Measurements from ENCODE around the gene CDC42BPA. TPM values are rescaled to one million over a fixed set of nuclear protein-coding genes. Genes with fewer than 3 reads are reported as not detected.
A peak's percentile ranks its signal among the peaks of the same experiment; 100 is the strongest.

CDC42BPA gene
- total and polyA plus RNA-seq, 9 of the 15 experiments (the other 6 are each of a cell fraction or from before 2014, with no cell fraction given) = 8.0 to 77.5 (median 52.1) TPM

DNA sequence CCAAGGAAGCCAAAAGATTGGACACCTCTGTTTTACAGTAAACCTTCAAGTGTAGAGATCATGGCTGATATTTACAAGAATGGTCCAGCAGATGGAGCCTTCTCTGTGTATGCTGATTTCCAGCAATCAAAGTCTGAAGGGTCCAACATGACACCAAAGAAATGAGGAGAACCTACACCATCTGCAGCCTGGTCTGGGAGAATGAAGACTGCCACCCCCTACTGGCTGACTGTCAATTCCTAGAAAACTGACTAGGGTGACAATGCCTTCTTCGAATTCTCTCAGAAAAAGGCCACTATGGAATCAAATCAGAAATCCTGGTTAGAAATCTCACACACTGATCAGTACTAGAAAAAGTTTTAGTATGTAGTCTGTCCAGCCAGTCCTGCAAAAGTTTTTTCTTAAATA lies 83.3 kb downstream of the CDC42BPA start (continued):
- TF ChIP-seq PTRF (tag; IDR thresholded peaks at IDR 0.05) (no peak), HCFC1 (IDR thresholded peaks at IDR 0.05; ENCODE audit: low read depth, low read length) (no peak), CREM (IDR thresholded peaks at IDR 0.05; ENCODE audit: low read depth) (0 out of 2 replicates have a peak, but pooled peaks have one; percentile 11), E2F5 (CRISPR knock-in tag; IDR thresholded peaks at IDR 0.05) (no peak), NFIC (IDR thresholded peaks at IDR 0.05) (0 out of 2 replicates have a peak, but pooled peaks have one; percentile 17), ZNF431 (CRISPR knock-in tag; IDR thresholded peaks at IDR 0.05) (no peak), ZFP1 (CRISPR knock-in tag; IDR thresholded peaks at IDR 0.05) (no peak), ARHGAP35 (IDR thresholded peaks at IDR 0.05; ENCODE audit: partially characterized antibody) (no peak), YY1 (IDR thresholded peaks at IDR 0.05; ENCODE audit: borderline replicate concordance in 1 of 3, control insufficient read depth in 1 of 3, extremely low read depth in 1 of 3, insufficient read depth in 3 of 3, insufficient read length in 1 of 3, insufficient replicate concordance in 2 of 3, low read depth in 1 of 3, low read length in 2 of 3) (peak in 1 of 3 experiments; percentile 27), CBX1 (IDR thresholded peaks at IDR 0.05; ENCODE audit: low read depth) (peak; percentile 75; the same call in 1 of the 2 replicates), LARP7 (IDR thresholded peaks at IDR 0.05) (no peak), RFX7 (CRISPR knock-in tag; IDR thresholded peaks at IDR 0.05) (no peak), SMAD4 (CRISPR knock-in tag; conservative IDR thresholded peaks at IDR 0.05) (peak; percentile 89), PHB2 (IDR thresholded peaks at IDR 0.05; ENCODE audit: low read depth) (no peak)
- TF ChIP-seq, protein P1, sequence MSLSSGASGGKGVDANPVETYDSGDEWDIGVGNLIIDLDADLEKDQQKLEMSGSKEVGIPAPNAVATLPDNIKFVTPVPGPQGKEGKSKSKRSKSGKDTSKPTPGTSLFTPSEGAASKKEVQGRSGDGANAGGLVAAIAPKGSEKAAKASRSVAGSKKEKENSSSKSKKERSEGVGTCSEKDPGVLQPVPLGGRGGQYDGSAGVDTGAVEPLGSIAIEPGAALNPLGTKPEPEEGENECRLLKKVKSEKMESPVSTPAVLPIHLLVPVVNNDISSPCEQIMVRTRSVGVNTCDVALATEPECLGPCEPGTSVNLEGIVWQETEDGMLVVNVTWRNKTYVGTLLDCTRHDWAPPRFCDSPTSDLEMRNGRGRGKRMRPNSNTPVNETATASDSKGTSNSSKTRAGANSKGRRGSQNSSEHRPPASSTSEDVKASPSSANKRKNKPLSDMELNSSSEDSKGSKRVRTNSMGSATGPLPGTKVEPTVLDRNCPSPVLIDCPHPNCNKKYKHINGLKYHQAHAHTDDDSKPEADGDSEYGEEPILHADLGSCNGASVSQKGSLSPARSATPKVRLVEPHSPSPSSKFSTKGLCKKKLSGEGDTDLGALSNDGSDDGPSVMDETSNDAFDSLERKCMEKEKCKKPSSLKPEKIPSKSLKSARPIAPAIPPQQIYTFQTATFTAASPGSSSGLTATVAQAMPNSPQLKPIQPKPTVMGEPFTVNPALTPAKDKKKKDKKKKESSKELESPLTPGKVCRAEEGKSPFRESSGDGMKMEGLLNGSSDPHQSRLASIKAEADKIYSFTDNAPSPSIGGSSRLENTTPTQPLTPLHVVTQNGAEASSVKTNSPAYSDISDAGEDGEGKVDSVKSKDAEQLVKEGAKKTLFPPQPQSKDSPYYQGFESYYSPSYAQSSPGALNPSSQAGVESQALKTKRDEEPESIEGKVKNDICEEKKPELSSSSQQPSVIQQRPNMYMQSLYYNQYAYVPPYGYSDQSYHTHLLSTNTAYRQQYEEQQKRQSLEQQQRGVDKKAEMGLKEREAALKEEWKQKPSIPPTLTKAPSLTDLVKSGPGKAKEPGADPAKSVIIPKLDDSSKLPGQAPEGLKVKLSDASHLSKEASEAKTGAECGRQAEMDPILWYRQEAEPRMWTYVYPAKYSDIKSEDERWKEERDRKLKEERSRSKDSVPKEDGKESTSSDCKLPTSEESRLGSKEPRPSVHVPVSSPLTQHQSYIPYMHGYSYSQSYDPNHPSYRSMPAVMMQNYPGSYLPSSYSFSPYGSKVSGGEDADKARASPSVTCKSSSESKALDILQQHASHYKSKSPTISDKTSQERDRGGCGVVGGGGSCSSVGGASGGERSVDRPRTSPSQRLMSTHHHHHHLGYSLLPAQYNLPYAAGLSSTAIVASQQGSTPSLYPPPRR (CRISPR knock-in tag; IDR thresholded peaks at IDR 0.05; ENCODE audit: borderline replicate concordance) = no peak
- TF ChIP-seq, protein P2, sequence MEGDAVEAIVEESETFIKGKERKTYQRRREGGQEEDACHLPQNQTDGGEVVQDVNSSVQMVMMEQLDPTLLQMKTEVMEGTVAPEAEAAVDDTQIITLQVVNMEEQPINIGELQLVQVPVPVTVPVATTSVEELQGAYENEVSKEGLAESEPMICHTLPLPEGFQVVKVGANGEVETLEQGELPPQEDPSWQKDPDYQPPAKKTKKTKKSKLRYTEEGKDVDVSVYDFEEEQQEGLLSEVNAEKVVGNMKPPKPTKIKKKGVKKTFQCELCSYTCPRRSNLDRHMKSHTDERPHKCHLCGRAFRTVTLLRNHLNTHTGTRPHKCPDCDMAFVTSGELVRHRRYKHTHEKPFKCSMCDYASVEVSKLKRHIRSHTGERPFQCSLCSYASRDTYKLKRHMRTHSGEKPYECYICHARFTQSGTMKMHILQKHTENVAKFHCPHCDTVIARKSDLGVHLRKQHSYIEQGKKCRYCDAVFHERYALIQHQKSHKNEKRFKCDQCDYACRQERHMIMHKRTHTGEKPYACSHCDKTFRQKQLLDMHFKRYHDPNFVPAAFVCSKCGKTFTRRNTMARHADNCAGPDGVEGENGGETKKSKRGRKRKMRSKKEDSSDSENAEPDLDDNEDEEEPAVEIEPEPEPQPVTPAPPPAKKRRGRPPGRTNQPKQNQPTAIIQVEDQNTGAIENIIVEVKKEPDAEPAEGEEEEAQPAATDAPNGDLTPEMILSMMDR (IDR thresholded peaks at IDR 0.05 in 2 of 3, conservative IDR thresholded peaks at IDR 0.05 in 1 of 3; ENCODE audit: insufficient read depth in 2 of 3, low read depth in 1 of 3, low read length in 3 of 3) = peak; percentile 85 to 89 (median 88)
- TF ChIP-seq, protein P3, sequence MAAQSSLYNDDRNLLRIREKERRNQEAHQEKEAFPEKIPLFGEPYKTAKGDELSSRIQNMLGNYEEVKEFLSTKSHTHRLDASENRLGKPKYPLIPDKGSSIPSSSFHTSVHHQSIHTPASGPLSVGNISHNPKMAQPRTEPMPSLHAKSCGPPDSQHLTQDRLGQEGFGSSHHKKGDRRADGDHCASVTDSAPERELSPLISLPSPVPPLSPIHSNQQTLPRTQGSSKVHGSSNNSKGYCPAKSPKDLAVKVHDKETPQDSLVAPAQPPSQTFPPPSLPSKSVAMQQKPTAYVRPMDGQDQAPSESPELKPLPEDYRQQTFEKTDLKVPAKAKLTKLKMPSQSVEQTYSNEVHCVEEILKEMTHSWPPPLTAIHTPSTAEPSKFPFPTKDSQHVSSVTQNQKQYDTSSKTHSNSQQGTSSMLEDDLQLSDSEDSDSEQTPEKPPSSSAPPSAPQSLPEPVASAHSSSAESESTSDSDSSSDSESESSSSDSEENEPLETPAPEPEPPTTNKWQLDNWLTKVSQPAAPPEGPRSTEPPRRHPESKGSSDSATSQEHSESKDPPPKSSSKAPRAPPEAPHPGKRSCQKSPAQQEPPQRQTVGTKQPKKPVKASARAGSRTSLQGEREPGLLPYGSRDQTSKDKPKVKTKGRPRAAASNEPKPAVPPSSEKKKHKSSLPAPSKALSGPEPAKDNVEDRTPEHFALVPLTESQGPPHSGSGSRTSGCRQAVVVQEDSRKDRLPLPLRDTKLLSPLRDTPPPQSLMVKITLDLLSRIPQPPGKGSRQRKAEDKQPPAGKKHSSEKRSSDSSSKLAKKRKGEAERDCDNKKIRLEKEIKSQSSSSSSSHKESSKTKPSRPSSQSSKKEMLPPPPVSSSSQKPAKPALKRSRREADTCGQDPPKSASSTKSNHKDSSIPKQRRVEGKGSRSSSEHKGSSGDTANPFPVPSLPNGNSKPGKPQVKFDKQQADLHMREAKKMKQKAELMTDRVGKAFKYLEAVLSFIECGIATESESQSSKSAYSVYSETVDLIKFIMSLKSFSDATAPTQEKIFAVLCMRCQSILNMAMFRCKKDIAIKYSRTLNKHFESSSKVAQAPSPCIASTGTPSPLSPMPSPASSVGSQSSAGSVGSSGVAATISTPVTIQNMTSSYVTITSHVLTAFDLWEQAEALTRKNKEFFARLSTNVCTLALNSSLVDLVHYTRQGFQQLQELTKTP (IDR thresholded peaks at IDR 0.05; ENCODE audit: low read depth in 1 of 2, partially characterized antibody in 2 of 2) = peak in 1 of 2 experiments; percentile 21
